HepG2 (cell line): ENCODE measurements around the gene SNX9. TPM values are rescaled to one million over a fixed set of nuclear protein-coding genes. Genes with fewer than 3 reads are reported as not detected.
A peak's percentile ranks its signal among the peaks of the same experiment; 100 is the strongest.

ENCODE experiments used
- EZH2 ChIP-seq: conservative IDR thresholded peaks from 2 replicates; pipeline ENCODE4 v1.6.1; 2012; ENCODE audit warnings: mild to moderate bottlenecking, low read depth, low read length, moderate library complexity
- MEIS1 ChIP-seq: sonication (generic); formaldehyde crosslinking; IDR thresholded peaks from 2 replicates; pipeline ENCODE4 v1.9.0; 2021; ENCODE audit warnings: mild to moderate bottlenecking, missing genetic modification reagents, moderate library complexity, borderline replicate concordance
- NR2F1 ChIP-seq, 2 experiments: fragments of 450-650 bp in 1 of 2; formaldehyde crosslinking in 1 of 2; IDR thresholded peaks; 2 replicates each; pipeline versions ENCODE4 v1.5.0 to v1.6.1; 2016 to 2020; ENCODE audit warnings: mild to moderate bottlenecking in 1 of 2, missing compliant biosample characterization in 1 of 2, missing genetic modification reagents in 1 of 2, moderate library complexity in 1 of 2
- RBM39 ChIP-seq: fragments of 200-400 bp; formaldehyde crosslinking; IDR thresholded peaks from one replicate; pipeline ENCODE4 v1.6.1; 2018; ENCODE audit warnings: antibody characterized with exemption, mild to moderate bottlenecking, low read depth, low read length; ENCODE audit not compliant: poor library complexity, severe bottlenecking
- SAFB2 ChIP-seq: sonication (generic); formaldehyde crosslinking; IDR thresholded peaks from 2 replicates; pipeline ENCODE4 v1.5.1; 2020; ENCODE audit warnings: missing genetic modification reagents, low read depth, mild to moderate bottlenecking, borderline replicate concordance
- polyA plus RNA-seq, 8 experiments: library from polyadenylated mRNA; depleted of rRNA in 3 of 8; stranded (reverse) in 7 of 8; unstranded in 1 of 8; fragments of >200 nt; fragmentation: Illumina TruSeq in 4 of 8; extraction: Trizol in 4 of 8; gene quantifications; 2 replicates each; pipeline versions ENCODE4 v1.2.1 to v1.2.3, GENCODE V29; 2011 to 2016; ENCODE audit warnings: low read depth in 4 of 8, missing spikeins in 1 of 8, mixed read lengths in 1 of 8; ENCODE audit not compliant: insufficient read depth in 1 of 8
- total RNA-seq, 5 experiments: library from RNA; depleted of rRNA; stranded (reverse); fragments of >200 nt; fragmentation: Illumina TruSeq; extraction: Trizol; gene quantifications; 2 replicates each; pipeline ENCODE4 v1.2.3, GENCODE V29; 2016; ENCODE audit warnings: low read depth in 1 of 5
- TF ChIP-seq, protein P1 (sequence below): sonication (generic); formaldehyde crosslinking; IDR thresholded peaks from 2 replicates; pipeline ENCODE4 v1.4.0; 2020; ENCODE audit warnings: missing genetic modification reagents
- TF ChIP-seq, protein P2 (sequence below), 2 experiments: sonication (generic) in 1 of 2; formaldehyde crosslinking in 1 of 2; IDR thresholded peaks; 2 replicates each; pipeline versions ENCODE4 v1.4.0 to v1.6.1; 2016 to 2020; ENCODE audit warnings: borderline replicate concordance in 1 of 2, low read depth in 1 of 2, mild to moderate bottlenecking in 1 of 2, missing genetic modification reagents in 1 of 2
- TF ChIP-seq, protein P3 (sequence below): sonication (generic); formaldehyde crosslinking; conservative IDR thresholded peaks from 2 replicates; pipeline ENCODE4 v1.8.1; 2023; ENCODE audit warnings: missing genetic modification reagents
- TF ChIP-seq, protein P4 (sequence below): sonication (generic); formaldehyde crosslinking; IDR thresholded peaks from 2 replicates; pipeline ENCODE4 v1.4.0; 2020; ENCODE audit warnings: missing genetic modification reagents
- TF ChIP-seq, protein P5 (sequence below): fragments of 450-650 bp; IDR thresholded peaks from 2 replicates; pipeline ENCODE4 v1.6.1; 2017

SNX9 gene
- total and polyA plus RNA-seq, 2 of the 13 experiments (the other 11 are each of a cell fraction or from before 2014, with no cell fraction given): 21.9 to 36.0 TPM

DNA sequence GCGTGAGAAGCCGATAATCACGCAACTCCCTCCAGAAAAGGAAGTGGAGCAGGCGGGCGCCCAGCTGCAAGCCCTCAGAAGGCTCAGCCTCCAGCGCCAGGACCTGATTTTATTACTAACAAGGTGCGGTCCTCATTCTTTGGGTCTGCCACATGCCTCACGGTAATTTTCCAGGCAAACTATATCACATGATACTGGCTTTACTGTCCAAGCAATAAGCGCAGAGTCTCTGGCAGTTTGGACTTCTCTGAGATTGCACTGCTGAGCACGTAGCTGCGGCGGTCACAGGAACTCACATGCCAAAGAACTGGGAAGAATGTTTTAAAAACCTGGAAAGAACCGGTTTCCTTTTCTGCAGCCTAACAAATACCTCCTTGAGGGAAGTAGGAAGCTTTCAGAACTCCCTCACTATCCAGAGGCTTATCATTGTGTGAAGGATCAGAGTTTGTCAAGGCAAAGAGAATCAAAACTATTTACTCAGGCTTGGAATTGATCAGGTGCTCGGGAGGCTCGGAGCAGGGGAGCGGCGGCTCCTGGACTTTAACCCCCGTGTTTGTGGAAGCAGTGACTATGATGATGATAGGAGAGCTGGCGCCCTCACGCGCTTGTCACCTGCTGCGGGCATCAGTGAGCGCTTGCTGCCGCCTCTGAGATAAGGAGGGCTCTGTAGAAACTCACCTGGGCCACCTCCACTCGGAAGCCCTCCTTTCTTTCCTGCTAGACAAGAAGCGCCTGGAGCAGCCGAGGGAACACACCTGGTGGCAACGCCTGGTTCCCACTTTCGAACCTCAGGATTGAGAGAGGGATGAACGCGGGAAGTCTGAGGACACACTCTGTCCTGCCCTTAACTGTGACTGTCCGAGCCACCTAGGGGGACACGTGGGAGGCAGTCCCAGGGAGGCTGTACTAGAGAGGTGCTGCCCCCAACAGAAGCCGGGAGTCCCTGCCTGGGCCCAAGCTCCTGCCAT, 131.4 kb downstream of the SNX9 start (continued):
- TF ChIP-seq, protein P1, sequence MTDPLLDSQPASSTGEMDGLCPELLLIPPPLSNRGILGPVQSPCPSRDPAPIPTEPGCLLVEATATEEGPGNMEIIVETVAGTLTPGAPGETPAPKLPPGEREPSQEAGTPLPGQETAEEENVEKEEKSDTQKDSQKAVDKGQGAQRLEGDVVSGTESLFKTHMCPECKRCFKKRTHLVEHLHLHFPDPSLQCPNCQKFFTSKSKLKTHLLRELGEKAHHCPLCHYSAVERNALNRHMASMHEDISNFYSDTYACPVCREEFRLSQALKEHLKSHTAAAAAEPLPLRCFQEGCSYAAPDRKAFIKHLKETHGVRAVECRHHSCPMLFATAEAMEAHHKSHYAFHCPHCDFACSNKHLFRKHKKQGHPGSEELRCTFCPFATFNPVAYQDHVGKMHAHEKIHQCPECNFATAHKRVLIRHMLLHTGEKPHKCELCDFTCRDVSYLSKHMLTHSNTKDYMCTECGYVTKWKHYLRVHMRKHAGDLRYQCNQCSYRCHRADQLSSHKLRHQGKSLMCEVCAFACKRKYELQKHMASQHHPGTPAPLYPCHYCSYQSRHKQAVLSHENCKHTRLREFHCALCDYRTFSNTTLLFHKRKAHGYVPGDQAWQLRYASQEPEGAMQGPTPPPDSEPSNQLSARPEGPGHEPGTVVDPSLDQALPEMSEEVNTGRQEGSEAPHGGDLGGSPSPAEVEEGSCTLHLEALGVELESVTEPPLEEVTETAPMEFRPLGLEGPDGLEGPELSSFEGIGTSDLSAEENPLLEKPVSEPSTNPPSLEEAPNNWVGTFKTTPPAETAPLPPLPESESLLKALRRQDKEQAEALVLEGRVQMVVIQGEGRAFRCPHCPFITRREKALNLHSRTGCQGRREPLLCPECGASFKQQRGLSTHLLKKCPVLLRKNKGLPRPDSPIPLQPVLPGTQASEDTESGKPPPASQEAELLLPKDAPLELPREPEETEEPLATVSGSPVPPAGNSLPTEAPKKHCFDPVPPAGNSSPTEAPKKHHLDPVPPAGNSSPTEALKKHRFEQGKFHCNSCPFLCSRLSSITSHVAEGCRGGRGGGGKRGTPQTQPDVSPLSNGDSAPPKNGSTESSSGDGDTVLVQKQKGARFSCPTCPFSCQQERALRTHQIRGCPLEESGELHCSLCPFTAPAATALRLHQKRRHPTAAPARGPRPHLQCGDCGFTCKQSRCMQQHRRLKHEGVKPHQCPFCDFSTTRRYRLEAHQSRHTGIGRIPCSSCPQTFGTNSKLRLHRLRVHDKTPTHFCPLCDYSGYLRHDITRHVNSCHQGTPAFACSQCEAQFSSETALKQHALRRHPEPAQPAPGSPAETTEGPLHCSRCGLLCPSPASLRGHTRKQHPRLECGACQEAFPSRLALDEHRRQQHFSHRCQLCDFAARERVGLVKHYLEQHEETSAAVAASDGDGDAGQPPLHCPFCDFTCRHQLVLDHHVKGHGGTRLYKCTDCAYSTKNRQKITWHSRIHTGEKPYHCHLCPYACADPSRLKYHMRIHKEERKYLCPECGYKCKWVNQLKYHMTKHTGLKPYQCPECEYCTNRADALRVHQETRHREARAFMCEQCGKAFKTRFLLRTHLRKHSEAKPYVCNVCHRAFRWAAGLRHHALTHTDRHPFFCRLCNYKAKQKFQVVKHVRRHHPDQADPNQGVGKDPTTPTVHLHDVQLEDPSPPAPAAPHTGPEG: peak; percentile 86
- TF ChIP-seq SAFB2 (CRISPR knock-in tag): no peak
- peak; percentile 61 for TF ChIP-seq RBM39
- TF ChIP-seq NR2F1 (CRISPR knock-in tag; IDR thresholded peaks at IDR 0.05): peak in 1 of 2 experiments; percentile 15; a peak in 1 of 4 replicates
- TF ChIP-seq, protein P2, sequence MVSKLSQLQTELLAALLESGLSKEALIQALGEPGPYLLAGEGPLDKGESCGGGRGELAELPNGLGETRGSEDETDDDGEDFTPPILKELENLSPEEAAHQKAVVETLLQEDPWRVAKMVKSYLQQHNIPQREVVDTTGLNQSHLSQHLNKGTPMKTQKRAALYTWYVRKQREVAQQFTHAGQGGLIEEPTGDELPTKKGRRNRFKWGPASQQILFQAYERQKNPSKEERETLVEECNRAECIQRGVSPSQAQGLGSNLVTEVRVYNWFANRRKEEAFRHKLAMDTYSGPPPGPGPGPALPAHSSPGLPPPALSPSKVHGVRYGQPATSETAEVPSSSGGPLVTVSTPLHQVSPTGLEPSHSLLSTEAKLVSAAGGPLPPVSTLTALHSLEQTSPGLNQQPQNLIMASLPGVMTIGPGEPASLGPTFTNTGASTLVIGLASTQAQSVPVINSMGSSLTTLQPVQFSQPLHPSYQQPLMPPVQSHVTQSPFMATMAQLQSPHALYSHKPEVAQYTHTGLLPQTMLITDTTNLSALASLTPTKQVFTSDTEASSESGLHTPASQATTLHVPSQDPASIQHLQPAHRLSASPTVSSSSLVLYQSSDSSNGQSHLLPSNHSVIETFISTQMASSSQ (IDR thresholded peaks at IDR 0.05; ENCODE audit: low read depth): peak; percentile 49; the same call in 1 of the 2 replicates
- TF ChIP-seq, protein P2 (CRISPR knock-in tag; IDR thresholded peaks at IDR 0.05; ENCODE audit: borderline replicate concordance): peak; percentile 78; the same call in 1 of the 2 replicates
- TF ChIP-seq, protein P3, sequence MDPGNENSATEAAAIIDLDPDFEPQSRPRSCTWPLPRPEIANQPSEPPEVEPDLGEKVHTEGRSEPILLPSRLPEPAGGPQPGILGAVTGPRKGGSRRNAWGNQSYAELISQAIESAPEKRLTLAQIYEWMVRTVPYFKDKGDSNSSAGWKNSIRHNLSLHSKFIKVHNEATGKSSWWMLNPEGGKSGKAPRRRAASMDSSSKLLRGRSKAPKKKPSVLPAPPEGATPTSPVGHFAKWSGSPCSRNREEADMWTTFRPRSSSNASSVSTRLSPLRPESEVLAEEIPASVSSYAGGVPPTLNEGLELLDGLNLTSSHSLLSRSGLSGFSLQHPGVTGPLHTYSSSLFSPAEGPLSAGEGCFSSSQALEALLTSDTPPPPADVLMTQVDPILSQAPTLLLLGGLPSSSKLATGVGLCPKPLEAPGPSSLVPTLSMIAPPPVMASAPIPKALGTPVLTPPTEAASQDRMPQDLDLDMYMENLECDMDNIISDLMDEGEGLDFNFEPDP (CRISPR knock-in tag): 0 out of 2 replicates have a peak, but pooled peaks have one; percentile 67
- TF ChIP-seq, protein P4, sequence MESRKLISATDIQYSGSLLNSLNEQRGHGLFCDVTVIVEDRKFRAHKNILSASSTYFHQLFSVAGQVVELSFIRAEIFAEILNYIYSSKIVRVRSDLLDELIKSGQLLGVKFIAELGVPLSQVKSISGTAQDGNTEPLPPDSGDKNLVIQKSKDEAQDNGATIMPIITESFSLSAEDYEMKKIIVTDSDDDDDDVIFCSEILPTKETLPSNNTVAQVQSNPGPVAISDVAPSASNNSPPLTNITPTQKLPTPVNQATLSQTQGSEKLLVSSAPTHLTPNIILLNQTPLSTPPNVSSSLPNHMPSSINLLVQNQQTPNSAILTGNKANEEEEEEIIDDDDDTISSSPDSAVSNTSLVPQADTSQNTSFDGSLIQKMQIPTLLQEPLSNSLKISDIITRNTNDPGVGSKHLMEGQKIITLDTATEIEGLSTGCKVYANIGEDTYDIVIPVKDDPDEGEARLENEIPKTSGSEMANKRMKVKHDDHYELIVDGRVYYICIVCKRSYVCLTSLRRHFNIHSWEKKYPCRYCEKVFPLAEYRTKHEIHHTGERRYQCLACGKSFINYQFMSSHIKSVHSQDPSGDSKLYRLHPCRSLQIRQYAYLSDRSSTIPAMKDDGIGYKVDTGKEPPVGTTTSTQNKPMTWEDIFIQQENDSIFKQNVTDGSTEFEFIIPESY (CRISPR knock-in tag): no peak
- TF ChIP-seq, protein P5, sequence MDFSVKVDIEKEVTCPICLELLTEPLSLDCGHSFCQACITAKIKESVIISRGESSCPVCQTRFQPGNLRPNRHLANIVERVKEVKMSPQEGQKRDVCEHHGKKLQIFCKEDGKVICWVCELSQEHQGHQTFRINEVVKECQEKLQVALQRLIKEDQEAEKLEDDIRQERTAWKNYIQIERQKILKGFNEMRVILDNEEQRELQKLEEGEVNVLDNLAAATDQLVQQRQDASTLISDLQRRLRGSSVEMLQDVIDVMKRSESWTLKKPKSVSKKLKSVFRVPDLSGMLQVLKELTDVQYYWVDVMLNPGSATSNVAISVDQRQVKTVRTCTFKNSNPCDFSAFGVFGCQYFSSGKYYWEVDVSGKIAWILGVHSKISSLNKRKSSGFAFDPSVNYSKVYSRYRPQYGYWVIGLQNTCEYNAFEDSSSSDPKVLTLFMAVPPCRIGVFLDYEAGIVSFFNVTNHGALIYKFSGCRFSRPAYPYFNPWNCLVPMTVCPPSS: no peak
- TF ChIP-seq MEIS1: peak; percentile 79
- TF ChIP-seq EZH2: no peak
